Measurements from ENCODE around the gene C20orf202. TPM values are rescaled to one million over a fixed set of nuclear protein-coding genes. Genes with fewer than 3 reads are reported as not detected.
"Not testable (repeated sequence)": the region's sequence is repeated elsewhere in the genome, so short reads cannot be mapped to it uniquely, and the experiment has no call there.

C20orf202 gene
- total RNA-seq, 1 donor from 2014 or later, result not detected

DNA sequence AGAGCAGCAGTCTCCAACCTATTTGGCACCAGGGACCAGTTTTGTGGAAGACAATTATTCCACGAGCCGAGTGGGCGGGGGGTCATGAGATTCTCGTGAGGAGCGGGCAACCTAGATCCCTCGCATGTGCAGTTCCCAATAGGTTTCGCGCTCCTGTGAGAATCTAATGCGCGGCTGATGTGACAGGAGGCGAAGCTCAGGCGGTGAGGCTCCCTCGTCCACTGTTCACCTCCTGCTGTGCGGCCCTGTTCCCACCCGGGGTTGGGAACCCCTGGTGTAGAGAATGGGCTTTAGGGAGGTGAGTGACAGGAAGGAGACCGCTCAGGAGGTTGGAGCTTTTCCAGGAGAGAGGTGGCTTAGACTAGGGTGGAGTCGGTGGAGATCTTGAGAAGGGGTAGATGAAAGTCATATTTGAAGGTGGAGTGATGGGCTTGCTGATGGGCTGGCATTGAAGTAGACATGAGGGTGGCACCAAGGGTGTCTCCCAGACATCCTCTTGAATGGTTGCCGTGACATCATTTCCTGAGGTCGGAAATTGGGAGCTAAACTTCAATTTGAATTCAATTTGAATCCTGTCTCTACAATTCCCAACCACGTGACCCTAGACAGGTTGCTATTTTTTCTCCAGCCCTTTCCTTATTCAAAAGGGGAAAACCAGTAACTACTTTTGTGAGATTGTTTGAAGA is 21.1 kb downstream of the C20orf202 start:
- no peak overlapping the region for H3K27ac Mint-ChIP-seq

DNA sequence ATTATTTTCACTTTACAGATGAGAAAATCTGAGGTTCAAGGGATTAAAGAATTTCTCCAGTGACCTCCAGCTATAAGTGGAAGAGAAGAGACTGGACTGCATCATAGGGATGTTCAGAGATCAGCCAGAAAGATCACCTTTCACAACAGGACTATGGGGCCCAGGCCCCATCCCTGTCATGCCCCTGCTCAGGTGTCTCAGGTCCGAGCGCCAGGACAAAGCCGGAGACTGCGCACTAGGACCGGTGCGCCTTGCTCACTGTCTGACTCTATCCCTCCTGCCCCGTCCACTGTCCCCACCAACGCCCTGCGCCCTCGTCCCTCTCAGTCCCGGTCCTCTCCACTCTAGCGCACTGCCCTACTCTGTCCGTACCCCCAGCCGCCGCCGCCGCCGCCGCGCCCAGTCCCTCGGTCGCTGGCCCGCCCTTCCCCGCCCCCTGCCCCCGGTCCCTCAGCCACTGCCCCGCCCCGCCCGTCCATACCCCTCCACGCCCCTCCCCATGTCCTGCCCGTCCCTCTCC is 22.1 kb downstream of the C20orf202 start:
- intact Hi-C loops (cut with micrococcal nuclease), result loop anchor here (5.0 to 10.0 kb wide), 6 partner anchors 77 to 242 kb away; partner anchors contain the start of genes FKBP1A, NSFL1C, PSMF1 and SDCBP2
- H3K4me1 Mint-ChIP-seq, result peaks cover 16% of the 10 kb centered on the region
- no peaks in the 10 kb centered on the region for H3K9me3 Mint-ChIP-seq
- H3K27ac Mint-ChIP-seq, result no peak overlapping the region
- DNase-seq, result peak; percentile 86
- no peaks in the 10 kb centered on the region for H3K36me3 Mint-ChIP-seq (ENCODE audit: low read depth)
- peak overlapping the region; percentile 83 for H3K4me3 Mint-ChIP-seq
- H3K27me3 Mint-ChIP-seq, result peaks cover 53% of the 10 kb centered on the region

More for the DNA sequence above, 21.1 kb downstream of the C20orf202 start:
- H3K4me3 Mint-ChIP-seq, result peak overlapping the region; percentile 27
- intact Hi-C loops (cut with micrococcal nuclease), result loop anchor here (10.0 kb wide), 1 partner anchor 100 kb away; the partner anchor contains the start of gene SDCBP2
- peaks cover 1% of the 10 kb centered on the region for H3K36me3 Mint-ChIP-seq (ENCODE audit: low read depth)
- peaks cover 16% of the 10 kb centered on the region for H3K4me1 Mint-ChIP-seq
- H3K9me3 Mint-ChIP-seq, result no peaks in the 10 kb centered on the region
- peak; percentile 58 for DNase-seq
- peaks cover 53% of the 10 kb centered on the region for H3K27me3 Mint-ChIP-seq

DNA sequence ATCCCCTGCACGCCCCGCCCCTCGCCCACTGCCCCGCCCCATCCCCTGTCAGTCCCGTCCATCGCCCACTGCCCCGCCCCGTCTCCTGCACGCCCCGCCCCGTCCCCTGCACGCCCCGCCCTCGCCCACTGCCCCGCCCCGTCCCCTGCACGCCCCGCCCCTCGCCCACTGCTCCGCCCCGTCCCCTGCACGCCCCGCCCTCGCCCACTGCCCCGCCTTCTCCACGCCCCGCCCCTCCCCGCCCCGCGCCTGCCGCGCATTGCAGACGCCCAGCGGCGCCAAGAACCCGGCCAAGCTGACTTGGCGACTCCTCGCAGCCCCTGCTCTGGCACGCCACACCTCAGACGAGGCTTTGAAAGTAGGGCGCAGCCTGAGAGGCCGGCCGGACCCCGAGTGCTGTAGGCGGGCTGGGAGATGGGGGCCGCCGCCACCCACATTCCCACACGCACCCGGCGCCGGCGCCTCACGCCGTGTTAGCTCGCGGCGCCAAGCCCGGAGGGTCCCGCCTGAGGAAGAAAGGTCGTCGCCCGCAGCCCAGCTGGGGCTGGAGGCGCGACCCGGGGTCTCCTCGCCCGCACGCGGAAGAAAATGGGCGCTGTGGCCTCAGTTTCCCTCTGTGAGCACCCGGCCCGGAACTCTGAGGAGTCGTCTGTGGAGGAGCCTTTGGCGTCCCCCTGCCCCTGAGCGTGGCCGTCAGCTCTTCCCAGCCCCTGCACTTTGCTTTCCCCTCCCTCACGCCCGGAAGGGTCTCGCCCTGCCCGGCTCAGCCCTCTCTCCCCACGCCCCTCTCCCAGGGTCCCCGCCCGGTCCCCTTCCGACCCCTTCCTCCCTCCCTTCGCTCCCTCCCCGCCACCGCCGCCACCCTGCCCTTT is 22.8 kb downstream of the C20orf202 start, which contains the start of gene RAD21L1:
Gene RAD21L1 (plus strand): TSS at position 262 of the 872 bp plus-strand sequence. CDS start 2,410 bp downstream, outside the sequence.
- peak within 1 kb of the TSS; percentile 11 for H3K27ac Mint-ChIP-seq
- no peaks in the 10 kb centered on the region for H3K9me3 Mint-ChIP-seq
- peaks cover 50% of the 10 kb centered on the region for H3K27me3 Mint-ChIP-seq
- intact Hi-C loops (cut with micrococcal nuclease), result loop anchor here (2.0 to 10.0 kb wide), 7 partner anchors 41 to 241 kb away; partner anchors contain the start of genes FKBP1A, NSFL1C, PSMF1 and SDCBP2
- peaks cover 16% of the 10 kb centered on the region for H3K4me1 Mint-ChIP-seq
- peak within 1 kb of the TSS; percentile 86 for H3K4me3 Mint-ChIP-seq
- H3K36me3 Mint-ChIP-seq (ENCODE audit: low read depth), result no peaks in the 10 kb centered on the region
- peak; percentile 88 for DNase-seq

DNA sequence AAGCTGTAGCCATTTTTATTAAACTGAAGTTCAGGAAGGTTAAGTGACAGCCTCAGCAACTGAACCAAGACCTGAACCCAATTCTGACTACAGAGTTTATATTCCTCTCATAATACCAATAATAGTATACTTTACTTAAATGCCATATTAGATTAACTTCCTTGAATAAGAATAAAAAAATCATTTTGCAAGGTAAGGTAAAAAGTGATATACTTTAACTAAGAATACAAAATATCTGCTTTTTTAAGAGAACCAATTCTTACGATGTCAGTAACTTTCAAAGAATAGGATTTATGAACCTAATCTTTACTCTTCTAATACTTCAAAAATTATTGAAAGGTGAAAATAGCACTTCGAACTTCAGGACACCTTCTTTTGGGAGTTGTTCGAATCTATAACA is 26.3 kb downstream of the C20orf202 start:
- no peak overlapping the region for H3K4me3 Mint-ChIP-seq
- H3K27me3 Mint-ChIP-seq, result peaks cover 36% of the 10 kb centered on the region
- no peak overlapping the region for H3K27ac Mint-ChIP-seq
- intact Hi-C loops (cut with micrococcal nuclease), result loop anchor here (5.0 to 10.0 kb wide), 6 partner anchors 73 to 238 kb away; partner anchors contain the start of genes FKBP1A, NSFL1C, PSMF1 and SDCBP2
- no peak for DNase-seq
- peaks cover 17% of the 10 kb centered on the region for H3K4me1 Mint-ChIP-seq
- H3K9me3 Mint-ChIP-seq, result no peaks in the 10 kb centered on the region
- H3K36me3 Mint-ChIP-seq (ENCODE audit: low read depth), result no peaks in the 10 kb centered on the region

DNA sequence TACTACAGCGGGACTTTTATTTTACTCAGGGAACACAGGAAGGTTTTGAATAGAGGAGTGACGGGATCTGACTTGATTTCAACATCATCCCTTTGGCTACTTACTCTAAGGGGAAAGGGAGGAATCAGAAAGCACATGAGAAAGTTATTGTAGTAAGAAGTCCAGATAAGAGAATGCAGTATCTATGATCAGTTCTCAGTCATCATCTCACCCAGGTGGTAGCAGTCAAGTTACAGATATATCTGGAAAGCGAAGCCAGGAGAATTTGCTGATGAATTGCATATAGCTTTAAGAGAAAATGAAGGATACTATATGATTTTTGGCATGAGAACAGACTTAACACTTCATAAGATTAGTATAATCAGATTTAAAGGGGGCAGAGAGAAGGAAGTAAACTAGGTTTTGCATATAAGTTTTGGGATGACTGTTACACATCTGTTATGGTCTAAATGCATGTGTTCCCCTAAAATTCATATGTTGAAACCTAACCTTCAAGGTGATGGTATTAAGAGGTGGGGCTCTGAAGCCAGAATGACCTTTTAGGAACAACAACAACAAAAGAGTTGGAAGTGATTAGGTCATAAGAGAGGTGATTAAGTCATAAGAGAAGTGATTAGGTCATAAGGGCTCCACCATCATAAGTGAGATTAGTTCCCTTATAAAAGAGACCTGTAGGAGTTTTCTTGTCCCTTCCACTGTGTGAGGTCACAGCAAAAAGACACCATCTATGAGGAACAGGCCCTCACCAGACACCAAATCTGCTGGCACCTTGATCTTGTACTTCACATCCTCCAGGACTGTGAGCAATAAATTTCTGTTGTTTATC is 29.2 kb downstream of the C20orf202 start:
- Mint-ChIP-seq H3K4me1 (peaks cover 7% of the 10 kb centered on the region), H3K27me3 (peaks cover 26% of the 10 kb centered on the region), H3K27ac (no peak overlapping the region), H3K9me3 (no peaks in the 10 kb centered on the region), H3K4me3 (no peak overlapping the region), H3K36me3 (ENCODE audit: low read depth) (no peaks in the 10 kb centered on the region)
- intact Hi-C loops (cut with micrococcal nuclease), result no loop called here
- no peak for DNase-seq

DNA sequence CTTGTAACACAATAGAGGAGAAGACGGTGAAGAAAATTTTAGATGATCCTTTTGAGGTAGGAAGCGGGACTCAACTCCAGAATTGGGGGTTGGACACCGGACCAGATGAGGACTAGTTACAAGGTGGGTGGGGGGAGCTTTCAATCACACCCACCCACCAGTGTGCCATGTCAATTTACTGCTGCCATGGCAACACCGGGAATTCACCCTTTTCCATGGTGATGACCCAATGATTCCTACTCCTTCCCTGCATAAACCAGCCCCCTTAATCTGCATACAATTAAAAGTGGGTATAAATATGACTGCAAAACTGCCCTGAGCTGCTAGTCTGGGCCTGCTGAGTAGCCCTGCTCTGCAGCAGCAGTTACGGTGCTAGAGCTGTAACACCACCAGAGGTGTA is 37.3 kb downstream of the C20orf202 start:
- Mint-ChIP-seq H3K9me3 (no peaks in the 10 kb centered on the region), H3K27me3 (peaks cover 11% of the 10 kb centered on the region), H3K27ac (no peak overlapping the region), H3K36me3 (ENCODE audit: low read depth) (no peaks in the 10 kb centered on the region), H3K4me3 (no peak overlapping the region), H3K4me1 (peaks cover 2% of the 10 kb centered on the region)
- intact Hi-C loops (cut with micrococcal nuclease), result no loop called here
- no peak for DNase-seq

DNA sequence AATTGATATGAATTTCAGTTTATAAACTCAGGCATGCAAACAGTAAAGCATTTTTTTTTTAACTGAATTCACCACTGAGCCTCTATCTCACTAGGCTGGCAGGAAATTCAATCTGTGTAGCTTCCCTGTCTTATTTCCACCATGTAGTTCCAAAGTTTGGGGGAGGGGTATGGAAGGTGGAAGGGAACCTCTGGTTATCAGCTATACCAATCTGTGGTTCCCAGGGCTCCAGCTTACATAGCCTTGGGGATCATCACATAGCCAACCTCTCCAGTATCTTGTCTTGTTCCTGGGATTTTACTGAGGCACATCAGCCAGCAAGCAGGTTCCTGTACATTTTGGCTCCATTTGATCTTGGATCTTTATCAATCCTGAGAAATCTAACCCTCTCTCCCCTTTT is 38.2 kb downstream of the C20orf202 start:
- Mint-ChIP-seq H3K4me1 (peaks cover 2% of the 10 kb centered on the region), H3K9me3 (no peaks in the 10 kb centered on the region), H3K27ac (no peak overlapping the region), H3K36me3 (ENCODE audit: low read depth) (no peaks in the 10 kb centered on the region), H3K27me3 (peaks cover 15% of the 10 kb centered on the region), H3K4me3 (no peak overlapping the region)
- intact Hi-C loops (cut with micrococcal nuclease), result no loop called here
- DNase-seq, result no peak

DNA sequence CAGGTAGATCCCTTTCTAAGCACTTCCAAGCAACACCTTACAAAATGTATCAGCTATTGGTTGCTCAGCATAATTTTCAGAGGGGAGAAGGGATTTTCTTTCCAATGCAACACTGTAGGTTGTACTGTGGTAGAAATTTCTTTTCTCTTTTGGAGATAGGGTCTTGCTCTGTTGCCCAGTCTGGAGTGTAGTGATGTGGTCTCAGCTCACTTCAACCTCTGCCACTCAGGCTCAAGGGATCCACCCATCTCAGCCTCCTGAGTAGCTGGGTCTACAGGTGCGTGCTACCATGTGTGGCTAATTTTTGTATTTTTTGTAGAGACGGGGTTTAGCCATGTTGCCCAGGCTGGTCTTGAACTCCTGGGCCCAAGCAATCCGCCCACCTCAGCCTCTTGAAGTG is 38.8 kb downstream of the C20orf202 start:
- no peak overlapping the region for H3K27ac Mint-ChIP-seq
- intact Hi-C loops (cut with micrococcal nuclease), result no loop called here
- H3K9me3 Mint-ChIP-seq, result no peaks in the 10 kb centered on the region
- H3K4me3 Mint-ChIP-seq, result no peak overlapping the region
- no peaks in the 10 kb centered on the region for H3K36me3 Mint-ChIP-seq (ENCODE audit: low read depth)
- peaks cover 15% of the 10 kb centered on the region for H3K27me3 Mint-ChIP-seq
- no peak for DNase-seq
- H3K4me1 Mint-ChIP-seq, result peaks cover 2% of the 10 kb centered on the region

DNA sequence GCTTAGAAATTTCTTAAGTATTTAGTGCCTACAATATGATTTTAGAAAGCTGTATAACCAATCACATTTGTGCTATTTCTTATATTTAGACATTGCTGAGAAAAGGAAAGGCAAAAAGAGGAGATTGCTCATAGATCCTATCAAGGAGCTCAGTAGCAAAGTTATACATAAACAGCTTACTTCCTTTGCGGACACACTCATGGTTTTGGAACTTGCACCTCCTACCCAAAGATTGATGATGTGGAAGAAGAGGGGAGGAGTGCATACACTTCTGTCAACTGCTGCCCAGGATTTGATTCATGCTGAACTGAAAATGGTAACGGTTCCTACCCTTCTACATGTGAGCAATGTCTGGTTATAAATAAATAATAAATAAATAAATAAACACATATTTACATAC is 39.3 kb downstream of the C20orf202 start:
- H3K36me3 Mint-ChIP-seq (ENCODE audit: low read depth), result no peaks in the 10 kb centered on the region
- no peaks in the 10 kb centered on the region for H3K9me3 Mint-ChIP-seq
- no peak overlapping the region for H3K4me3 Mint-ChIP-seq
- intact Hi-C loops (cut with micrococcal nuclease), result no loop called here
- H3K4me1 Mint-ChIP-seq, result peaks cover 2% of the 10 kb centered on the region
- no peak for DNase-seq
- H3K27ac Mint-ChIP-seq, result no peak overlapping the region
- peaks cover 15% of the 10 kb centered on the region for H3K27me3 Mint-ChIP-seq

DNA sequence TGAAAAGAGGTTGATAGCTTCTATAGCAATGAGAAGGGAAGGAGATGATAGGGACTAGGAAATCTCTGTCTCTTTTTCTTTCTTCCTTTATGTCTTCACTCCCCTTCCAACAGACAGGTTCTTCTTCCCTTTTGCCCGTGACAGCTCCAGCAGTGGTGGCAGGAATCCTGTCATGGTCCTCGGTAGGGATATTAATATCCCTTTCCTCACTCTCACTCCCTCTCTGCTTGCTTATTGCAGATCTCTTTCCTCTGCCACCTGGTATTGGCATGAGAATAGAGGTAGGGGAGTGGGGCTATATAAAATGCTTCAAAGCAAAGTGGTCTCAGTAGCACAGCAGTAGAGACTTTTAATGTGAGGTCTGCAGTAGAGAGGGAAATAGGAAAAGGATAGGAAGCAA is 42.3 kb downstream of the C20orf202 start:
- H3K27me3 Mint-ChIP-seq, result peaks cover 11% of the 10 kb centered on the region
- no peak for DNase-seq
- H3K9me3 Mint-ChIP-seq, result no peaks in the 10 kb centered on the region
- H3K4me1 Mint-ChIP-seq, result peaks cover 2% of the 10 kb centered on the region
- intact Hi-C loops (cut with micrococcal nuclease), result no loop called here
- H3K4me3 Mint-ChIP-seq, result no peak overlapping the region
- no peak overlapping the region for H3K27ac Mint-ChIP-seq
- H3K36me3 Mint-ChIP-seq (ENCODE audit: low read depth), result no peaks in the 10 kb centered on the region

DNA sequence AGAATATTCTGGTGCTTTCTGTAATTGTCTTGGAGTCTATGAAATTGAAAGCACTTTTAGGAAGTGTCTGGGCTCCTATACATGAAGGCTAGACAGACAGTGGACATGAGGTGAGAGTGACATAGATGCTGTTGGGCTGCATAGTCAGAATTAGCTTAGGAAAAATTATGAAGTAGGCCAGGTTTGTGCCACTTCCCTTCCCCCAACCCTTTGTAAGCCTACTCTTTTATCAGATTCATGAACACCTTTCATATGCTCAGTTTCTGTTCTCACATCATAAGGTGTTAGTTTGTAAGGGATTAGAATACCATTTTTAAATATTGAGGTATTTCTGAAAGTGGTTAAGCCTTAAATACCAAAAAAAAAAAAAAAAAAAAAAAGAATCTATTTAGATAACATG is 44.4 kb downstream of the C20orf202 start:
- intact Hi-C loops (cut with micrococcal nuclease), result no loop called here
- no peak overlapping the region for H3K27ac Mint-ChIP-seq

DNA sequence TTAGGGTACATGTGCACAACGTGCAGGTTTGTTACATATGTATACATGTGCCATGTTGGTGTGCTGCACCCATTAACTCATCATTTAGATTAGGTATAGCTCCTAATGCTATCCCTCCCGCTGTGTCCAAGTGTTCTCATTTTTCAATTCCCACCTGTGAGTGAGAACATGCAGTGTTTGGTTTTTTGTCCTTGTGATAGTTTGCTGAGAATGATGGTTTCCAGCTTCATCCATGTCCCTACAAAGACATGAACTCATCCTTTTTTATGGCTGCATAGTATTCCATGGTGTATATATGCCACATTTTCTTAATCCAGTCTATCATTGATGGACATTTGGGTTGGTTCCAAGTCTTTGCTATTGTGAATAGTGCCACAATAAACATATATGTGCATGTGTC is 47.0 kb downstream of the C20orf202 start:
- H3K36me3 Mint-ChIP-seq (ENCODE audit: low read depth); DNase-seq; H3K27ac Mint-ChIP-seq; H3K4me1 Mint-ChIP-seq; intact Hi-C loops (cut with micrococcal nuclease); H3K9me3 Mint-ChIP-seq; H3K4me3 Mint-ChIP-seq: not testable (repeated sequence)
- peaks cover 20% of the 10 kb centered on the region for H3K27me3 Mint-ChIP-seq

More for the DNA sequence above, 44.4 kb downstream of the C20orf202 start:
- peaks cover 5% of the 10 kb centered on the region for H3K9me3 Mint-ChIP-seq
- H3K36me3 Mint-ChIP-seq (ENCODE audit: low read depth), result no peaks in the 10 kb centered on the region
- no peak for DNase-seq
- H3K4me3 Mint-ChIP-seq, result no peak overlapping the region
- peaks cover 15% of the 10 kb centered on the region for H3K27me3 Mint-ChIP-seq
- H3K4me1 Mint-ChIP-seq, result peaks cover 2% of the 10 kb centered on the region

DNA sequence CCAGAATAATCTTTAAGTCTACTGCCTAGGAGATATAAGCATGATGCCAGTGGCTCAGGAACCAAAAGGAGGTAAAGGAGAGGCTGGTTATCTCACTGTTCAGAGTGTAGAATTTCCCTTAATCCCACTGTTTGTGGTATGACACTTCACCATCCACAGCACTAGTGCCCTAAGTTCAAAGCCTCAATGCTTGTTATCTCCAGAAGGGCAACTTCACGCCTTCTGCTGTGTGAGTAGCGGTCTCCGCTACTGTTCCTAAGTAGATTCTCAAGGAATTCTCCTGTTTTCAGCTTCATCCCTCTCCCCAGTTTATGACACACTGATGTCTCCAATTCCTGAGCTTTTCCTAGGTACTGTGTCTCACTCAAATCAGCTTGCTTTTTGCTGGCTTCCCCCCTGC is 49.2 kb downstream of the C20orf202 start:
- no peak for DNase-seq
- Mint-ChIP-seq H3K27ac (no peak overlapping the region), H3K27me3 (peaks cover 20% of the 10 kb centered on the region), H3K36me3 (ENCODE audit: low read depth) (no peaks in the 10 kb centered on the region), H3K9me3 (peaks cover 9% of the 10 kb centered on the region), H3K4me1 (peaks cover 2% of the 10 kb centered on the region), H3K4me3 (no peak overlapping the region)
- intact Hi-C loops (cut with micrococcal nuclease), result no loop called here
